Heart right ventricle (tissue), 16 donors: Measurements from ENCODE around the gene PAPPA. TPM values are rescaled to one million over a fixed set of nuclear protein-coding genes. Genes with fewer than 3 reads are reported as not detected.

ENCODE experiments used
- ATAC-seq, 8 donors: fragments of 200-7000 bp; cut with Tn5 transposase; one replicate each; pipeline ENCODE4 v1.9.1; 2020; ENCODE audit warnings: mild to moderate bottlenecking in 8 of 8, moderate library complexity in 8 of 8, moderate number of reproducible peaks in 1 of 8
- DNase-seq, 2 donors: peaks; one replicate each; pipeline ENCODE4 v3.0.0-alpha.2; 2020
- H3K27ac ChIP-seq, 10 donors: fragments of 200-600 bp; sonication (generic) in 2 of 10; one replicate each; pipeline versions ENCODE4 v1.5.0 to v1.8.0; 2020 to 2022; ENCODE audit warnings: mild to moderate bottlenecking in 3 of 10
- H3K27me3 ChIP-seq, 7 donors: fragments of 200-600 bp; one replicate each; pipeline ENCODE4 v1.8.0; 2021 to 2022; ENCODE audit warnings: mild to moderate bottlenecking in 2 of 7
- H3K36me3 ChIP-seq, 9 donors: fragments of 200-600 bp; sonication (generic) in 1 of 9; one replicate each; pipeline versions ENCODE4 v1.5.0 to v1.8.0; 2020 to 2022; ENCODE audit warnings: mild to moderate bottlenecking in 2 of 9
- H3K4me1 ChIP-seq, 9 donors: fragments of 200-600 bp; sonication (generic) in 1 of 9; one replicate each; pipeline versions ENCODE4 v1.5.0 to v1.8.0; 2020 to 2022; ENCODE audit warnings: mild to moderate bottlenecking in 4 of 9
- H3K4me3 ChIP-seq, 10 donors: fragments of 200-600 bp; sonication (generic) in 2 of 10; one replicate each; pipeline versions ENCODE4 v1.5.0 to v1.8.0; 2020 to 2022; ENCODE audit warnings: mild to moderate bottlenecking in 7 of 10, moderate library complexity in 2 of 10
- H3K9me3 ChIP-seq, 11 donors: fragments of 200-600 bp in 10 of 11; sonication (generic) in 2 of 11; one replicate each; pipeline versions ENCODE4 v1.5.0 to v1.8.0; 2013 to 2022; ENCODE audit warnings: mild to moderate bottlenecking in 2 of 11, control low read depth in 1 of 11, moderate library complexity in 1 of 11
- CTCF ChIP-seq, 9 donors: fragments of 200-600 bp; sonication (generic) in 2 of 9; IDR thresholded peaks; one replicate each; pipeline versions ENCODE4 v1.5.0 to v1.8.0; 2021 to 2022; ENCODE audit warnings: antibody characterized with exemption in 9 of 9, mild to moderate bottlenecking in 5 of 9, moderate library complexity in 1 of 9
- WGBS, 2 donors: extraction: QIAGEN DNeasy Blood & Tissue Kit; methylation state at CpG; one replicate each; pipeline ENCODE4 v1.1.7; 2013; ENCODE audit warnings: inconsistent platforms in 1 of 2; 5-methylcytosine and 5-hydroxymethylcytosine counted together
- intact Hi-C, 10 donors: fragments of 100-400 bp; cut with DNase I; formaldehyde crosslinking; loops; one replicate each; pipeline versions ENCODE4 v1.11.1 to v1.14.2; 2022
- polyA plus RNA-seq, 2 donors: library from polyadenylated mRNA; stranded (reverse); fragments of 200-250 nt; gene quantifications; one replicate each; pipeline ENCODE4 v1.2.3, GENCODE V29; 2013
- total RNA-seq, 10 donors: library from RNA; stranded (reverse); fragmentation: NEBNext Ultra II Directional in 3 of 10; extraction: Animal tissue kit (Norgen Biotek cat#: 25700) in 3 of 10; gene quantifications; one replicate each; pipeline versions ENCODE4 v1.2.1 to v1.2.4, GENCODE V29; 2021 to 2023
- donor health status: Arrhythmogenic right ventricular cardiomyopathy.
- donor health status: ischemic (EF 13 %, LVEDD 7.1; RV severe dilation, severe dysfunction).
- donor health status: healthy with polysubstance abuse.
- donor health status: DM: no; HTN: yes; CAD: no.
- donor health status: DM: no; HTN: no; CAD: no.
- donor health status: ischemic (EF 25% LVEDD 6.9; RV normal size, moderate dysfunction).
- donor health status: ischemic (EF 25% LVEDD 5.7; RV mildly dilated, moderate dysfunction).
- donor health status: healthy.
- donor health status: DM: yes; HTN: yes; CAD: no.
- donor health status: Ischemic cardiomyopathy.
- donor health status: ischemic (EF 35%, LVEDD 5.7; RV mildly dilated, moderate dysfunction).
- donor health status: nonischemic (EF 11% LVEDD 7.7; RV severe dilation, severe dysfunction).
- donor health status: DM: yes; HTN: yes; CAD: no.
- donor health status: PGD.
- donor health status: ischemic (EF 29% LVEDD 5.4; RV normal size, mild dysfunction).
- donor health status: nonischemic (EF 23%, LVEDD 6.1; RV moderate dilation, normal function).

The PAPPA gene
- total and polyA plus RNA-seq, 12 donors: 0.15 to 3.4 (median 1.2) TPM

- no peak overlapping the region for H3K27ac ChIP-seq
- DNase-seq (no peak), ATAC-seq (no peak)
- 54 to 57% methylated on average over 4 of the region's 4 CpGs for WGBS, 2 donors
- H3K27me3 ChIP-seq: no peaks in the 10 kb centered on the region
- H3K4me3 ChIP-seq: no peak overlapping the region
- intact Hi-C loops: no loop called here
- H3K36me3 ChIP-seq: no peaks in the 10 kb centered on the region
- no peaks in the 10 kb centered on the region for H3K9me3 ChIP-seq
- TF ChIP-seq CTCF (IDR thresholded peaks at IDR 0.05): no peak
- peaks cover 0 to 7% (median 0%) of the 10 kb centered on the region in 9 donors for H3K4me1 ChIP-seq
Observed at GRCh38 chr9:116383936-116384335, 230.3 kb downstream of the PAPPA start.

- peaks cover 0 to 5% (median 0%) of the 10 kb centered on the region in 9 donors for H3K4me1 ChIP-seq
- intact Hi-C loops: no loop called here
- DNase-seq (no peak), ATAC-seq (no peak)
- TF ChIP-seq CTCF (IDR thresholded peaks at IDR 0.05): no peak
- 39 to 58% methylated on average over 6 of the region's 6 CpGs for WGBS, 2 donors
- no peaks in the 10 kb centered on the region for H3K9me3 ChIP-seq
- H3K27ac ChIP-seq: no peak overlapping the region
- no peak overlapping the region for H3K4me3 ChIP-seq
- no peaks in the 10 kb centered on the region for H3K27me3 ChIP-seq
- H3K36me3 ChIP-seq: peaks cover 0 to 6% (median 0%) of the 10 kb centered on the region in 9 donors
Observed at GRCh38 chr9:116387934-116388698, 234.5 kb downstream of the PAPPA start.

- Histone ChIP-seq H3K4me3 (no peak overlapping the region), H3K27me3 (no peaks in the 10 kb centered on the region), H3K36me3 (peaks cover 0 to 7% (median 0%) of the 10 kb centered on the region in 9 donors), H3K4me1 (no peaks in the 10 kb centered on the region), H3K9me3 (no peaks in the 10 kb centered on the region), H3K27ac (no peak overlapping the region)
- WGBS, 2 donors: 84 to 93% methylated on average over 1 of the region's 1 CpG
- no peak for TF ChIP-seq CTCF (IDR thresholded peaks at IDR 0.05)
- no peak for ATAC-seq
- DNase-seq: no peak
- intact Hi-C loops: no loop called here
Observed at GRCh38 chr9:116389541-116390302, 236.1 kb downstream of the PAPPA start.

- 86 to 92% methylated on average over 7 of the region's 7 CpGs for WGBS, 2 donors
- Histone ChIP-seq H3K27me3 (no peaks in the 10 kb centered on the region), H3K36me3 (peaks cover 0 to 7% (median 0%) of the 10 kb centered on the region in 9 donors), H3K27ac (no peak overlapping the region), H3K9me3 (no peaks in the 10 kb centered on the region), H3K4me3 (no peak overlapping the region), H3K4me1 (no peaks in the 10 kb centered on the region)
- no peak for ATAC-seq
- no peak for DNase-seq
- TF ChIP-seq CTCF (IDR thresholded peaks at IDR 0.05): no peak
- intact Hi-C loops: no loop called here
Observed at GRCh38 chr9:116390303-116391228, 237.0 kb downstream of the PAPPA start.
